Loucy (cell line): ENCODE data around the gene LOXL4.

Source experiments
- H2AFZ ChIP-seq: fragments of 200-600 bp; sonication (generic); 2 replicates; pipeline ENCODE4 v1.6.0; 2016; ENCODE audit warnings: antibody characterized with exemption, mild to moderate bottlenecking, low read length, moderate library complexity
- H3F3A ChIP-seq: fragments of 200-600 bp; 2 replicates; pipeline ENCODE4 v1.6.0; 2016; ENCODE audit warnings: antibody characterized with exemption, low read depth, mild to moderate bottlenecking
- H3K27me3 ChIP-seq: fragments of 200-600 bp; sonication (generic); 2 replicates; pipeline ENCODE4 v1.6.1; 2014; ENCODE audit warnings: low read length, mild to moderate bottlenecking; ENCODE audit not compliant: insufficient read depth, poor library complexity, severe bottlenecking
- H3K36me3 ChIP-seq: fragments of 200-600 bp; sonication (generic); 2 replicates; pipeline ENCODE4 v1.6.1; 2016; ENCODE audit warnings: low read length; ENCODE audit not compliant: insufficient read depth
- H3K4me1 ChIP-seq: fragments of 200-600 bp; sonication (generic); 2 replicates; pipeline ENCODE4 v1.5.1; 2014; ENCODE audit warnings: low read length, mild to moderate bottlenecking; ENCODE audit not compliant: insufficient read depth, poor library complexity, severe bottlenecking
- H3K4me2 ChIP-seq: fragments of 200-600 bp; sonication (generic); 2 replicates; pipeline ENCODE4 v1.6.0; 2014; ENCODE audit warnings: antibody characterized with exemption, low read length, low read depth, mild to moderate bottlenecking; ENCODE audit not compliant: poor library complexity, severe bottlenecking
- H3K4me3 ChIP-seq: fragments of 200-600 bp; sonication (generic); 2 replicates; pipeline ENCODE4 v1.5.1; 2014; ENCODE audit warnings: low read length, mild to moderate bottlenecking, mixed read lengths; ENCODE audit not compliant: poor library complexity, severe bottlenecking
- H3K79me2 ChIP-seq: fragments of 200-600 bp; sonication (generic); 2 replicates; pipeline ENCODE4 v1.6.1; 2014; ENCODE audit warnings: low read length; ENCODE audit not compliant: insufficient read depth
- H3K9ac ChIP-seq: fragments of 200-600 bp; sonication (generic); 2 replicates; pipeline ENCODE4 v1.6.0; 2014; ENCODE audit warnings: mild to moderate bottlenecking, low read depth, low read length, moderate library complexity; ENCODE audit not compliant: poor library complexity, severe bottlenecking
- H3K9me2 ChIP-seq: fragments of 200-600 bp; sonication (generic); replicated peaks from 2 replicates; pipeline ENCODE4 v1.6.1; 2016; ENCODE audit warnings: low read depth, low read length, mixed read lengths
- H3K9me3 ChIP-seq: fragments of 200-600 bp; sonication (generic); 2 replicates; pipeline ENCODE4 v1.6.1; 2014; ENCODE audit warnings: mild to moderate bottlenecking, antibody characterized with exemption, low read length, low read depth; ENCODE audit not compliant: insufficient read depth
- H4K20me1 ChIP-seq: fragments of 200-600 bp; sonication (generic); 2 replicates; pipeline ENCODE4 v1.6.0; 2014; ENCODE audit warnings: antibody characterized with exemption, low read length, mild to moderate bottlenecking; ENCODE audit not compliant: insufficient read depth, poor library complexity, severe bottlenecking
- CTCF ChIP-seq: fragments of 200-600 bp; sonication (generic); conservative IDR thresholded peaks from 2 replicates; pipeline ENCODE4 v1.5.1; 2014; ENCODE audit warnings: mild to moderate bottlenecking, antibody characterized with exemption, low read length
- EZH2phosphoT487 ChIP-seq: fragments of 200-600 bp; IDR thresholded peaks from 2 replicates; pipeline ENCODE4 v1.6.1; 2018; ENCODE audit warnings: antibody characterized with exemption, mild to moderate bottlenecking, moderate library complexity, borderline replicate concordance

The LOXL4 gene

GRCh38 chr10:98240524-98240923, 27.5 kb downstream of the LOXL4 start:
- H3F3A ChIP-seq, result 0 out of 2 replicates have a peak, but pooled peaks cover 8% of the 10 kb centered on the region
- H3K27me3 ChIP-seq, result no peaks in the 10 kb centered on the region
- peaks cover 20% of the 10 kb centered on the region for H3K4me1 ChIP-seq
- no peaks in the 10 kb centered on the region for H3K9me2 ChIP-seq
- H3K9me3 ChIP-seq, result no peaks in the 10 kb centered on the region
- H2AFZ ChIP-seq, result no peak overlapping the region
- TF ChIP-seq CTCF, result no peak
- TF ChIP-seq EZH2phosphoT487, result no peak
- H3K4me3 ChIP-seq, result no peak overlapping the region
- H4K20me1 ChIP-seq, result no peaks in the 10 kb centered on the region
- H3K4me2 ChIP-seq, result no peak overlapping the region
- H3K9ac ChIP-seq, result no peak overlapping the region
- H3K36me3 ChIP-seq, result peaks cover 50% of the 10 kb centered on the region; the same call in 1 of the 2 replicates
- no peaks in the 10 kb centered on the region for H3K79me2 ChIP-seq

- H3F3A ChIP-seq, result 0 out of 2 replicates have a peak, but pooled peaks cover 8% of the 10 kb centered on the region
- peak overlapping the region; percentile 56 for H3K4me2 ChIP-seq
- H3K79me2 ChIP-seq, result no peaks in the 10 kb centered on the region
- H3K9ac ChIP-seq, result peak overlapping the region; percentile 31
- TF ChIP-seq CTCF (no peak), EZH2phosphoT487 (no peak)
- peak overlapping the region; percentile 30 for H3K4me3 ChIP-seq
- H3K36me3 ChIP-seq, result peaks cover 42% of the 10 kb centered on the region
- no peaks in the 10 kb centered on the region for H4K20me1 ChIP-seq
- no peaks in the 10 kb centered on the region for H3K9me3 ChIP-seq
- H3K27me3 ChIP-seq, result no peaks in the 10 kb centered on the region
- no peak overlapping the region for H2AFZ ChIP-seq
- H3K4me1 ChIP-seq, result peaks cover 24% of the 10 kb centered on the region
- no peaks in the 10 kb centered on the region for H3K9me2 ChIP-seq
These were observed 29.6 kb downstream of the LOXL4 start for GRCh38 chr10:98238391-98238790.

DNA sequence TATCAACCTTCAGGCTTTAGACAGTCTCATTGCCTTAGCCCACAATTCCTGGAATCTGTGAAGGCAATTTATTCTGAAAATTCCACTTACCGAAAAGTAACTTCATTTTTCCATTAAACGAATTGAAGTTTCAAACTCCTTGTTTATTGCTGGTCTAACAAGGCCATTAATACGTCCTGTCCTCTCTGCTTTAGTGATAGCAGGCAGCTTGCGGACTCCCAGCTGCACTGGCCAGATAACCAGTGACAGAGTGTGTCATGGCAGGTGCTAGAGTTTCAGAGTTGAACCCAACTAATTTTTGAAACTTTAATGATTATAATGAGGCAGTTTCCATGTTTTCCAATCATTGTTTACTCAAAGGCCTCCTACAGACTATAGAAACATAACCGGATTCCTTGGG, 31.1 kb downstream of the LOXL4 start:
- 0 out of 2 replicates have a peak, but pooled peaks cover 8% of the 10 kb centered on the region for H3F3A ChIP-seq
- no peak for TF ChIP-seq EZH2phosphoT487
- no peak for TF ChIP-seq CTCF
- no peaks in the 10 kb centered on the region for H3K27me3 ChIP-seq
- H3K9me2 ChIP-seq, result no peaks in the 10 kb centered on the region
- H4K20me1 ChIP-seq, result no peaks in the 10 kb centered on the region
- H3K9me3 ChIP-seq, result no peaks in the 10 kb centered on the region
- no peak overlapping the region for H3K9ac ChIP-seq
- no peak overlapping the region for H3K4me3 ChIP-seq
- peaks cover 24% of the 10 kb centered on the region for H3K4me1 ChIP-seq
- peaks cover 49% of the 10 kb centered on the region for H3K36me3 ChIP-seq
- no peaks in the 10 kb centered on the region for H3K79me2 ChIP-seq
- no peak overlapping the region for H2AFZ ChIP-seq
- no peak overlapping the region for H3K4me2 ChIP-seq
